HCT116 (cell line): ENCODE results near the gene SLC2A13. TPM values are rescaled to one million over a fixed set of nuclear protein-coding genes. Genes with fewer than 3 reads are reported as not detected.
A peak's percentile ranks its signal among the peaks of the same experiment; 100 is the strongest.

Source experiments
- ATAC-seq: fragments of 200-7000 bp; cut with Tn5 transposase; 2 replicates; pipeline ENCODE4 v1.9.1; 2020; ENCODE audit warnings: mild to moderate bottlenecking, moderate library complexity
- BruUV-seq: library from RNA; stranded (reverse); fragments of 400-500 nt; replicated peaks from 2 replicates; lab custom pipeline; 2021; lab: Mats Ljungman, UMichigan
- CTCF ChIA-PET: fragments of 300-600 bp; sonication (Branson Sonifier 250); formaldehyde crosslinking; loops from one replicate; lab custom pipeline; 2021; ENCODE audit warnings: antibody characterized with exemption; lab: Charles Lee
- POLR2A ChIA-PET: fragments of 300-600, 350-600 bp; sonication (Branson Sonifier 250); formaldehyde crosslinking; loops from one replicate; lab custom pipeline; 2021; ENCODE audit warnings: antibody characterized with exemption; lab: Charles Lee
- RAD21 ChIA-PET, 2 experiments: fragments of 300-600 bp; sonication (Branson Sonifier 250); formaldehyde crosslinking; loops; one replicate each; lab custom pipeline; 2023; ENCODE audit warnings: low total read pairs in 2 of 2; ENCODE audit not compliant: uncharacterized antibody in 2 of 2, unreplicated experiment in 2 of 2, low non-redundant PET in 1 of 2; lab: Charles Lee
- DNase-seq: peaks from one replicate; pipeline ENCODE4 v3.0.0-alpha.2; 2010; ENCODE audit warnings: low read depth, low spot score
- H2AFZ ChIP-seq: fragments of 200-600 bp; shearing (Covaris generic), sonication (generic); 2 replicates; pipeline ENCODE4 v1.6.1; 2017; ENCODE audit warnings: low read depth, mixed run types, mixed read lengths, antibody characterized with exemption, low read length; ENCODE audit not compliant: poor library complexity, severe bottlenecking
- H3K27ac ChIP-seq: 2 replicates; pipeline ENCODE4 v1.5.1; 2012; ENCODE audit warnings: low read depth, low read length
- H3K27me3 ChIP-seq: fragments of 200-600 bp; sonication (generic); 2 replicates; pipeline ENCODE4 v1.6.1; 2016; ENCODE audit warnings: mixed run types, low read length, mixed read lengths; ENCODE audit not compliant: insufficient read depth
- H3K36me3 ChIP-seq, 2 experiments: fragments of 200-500 bp in 1 of 2; fragments of 200-600 bp in 1 of 2; sonication (Bioruptor generic) in 1 of 2; sonication (generic) in 1 of 2; 2 replicates each; pipeline versions ENCODE4 v1.5.1 to v1.6.1; 2014 to 2016; ENCODE audit warnings: low read length in 2 of 2, inconsistent platforms in 1 of 2, mixed read lengths in 1 of 2, mixed run types in 1 of 2; ENCODE audit not compliant: insufficient read depth in 2 of 2, control insufficient read depth in 1 of 2
- H3K4me1 ChIP-seq, 2 experiments: fragments of 200-600 bp in 1 of 2; sonication (generic) in 1 of 2; 2 replicates each; pipeline versions ENCODE4 v1.5.1 to v1.6.1; 2012 to 2017; ENCODE audit warnings: low read length in 2 of 2, inconsistent platforms in 1 of 2, mild to moderate bottlenecking in 1 of 2, mixed read lengths in 1 of 2, mixed run types in 1 of 2, moderate library complexity in 1 of 2; ENCODE audit not compliant: insufficient read depth in 2 of 2, control insufficient read depth in 1 of 2
- H3K4me2 ChIP-seq: fragments of 200-600 bp; sonication (generic); 2 replicates; pipeline ENCODE4 v1.6.1; 2017; ENCODE audit warnings: mixed run types, low read length, mixed read lengths
- H3K4me3 ChIP-seq, 2 experiments: fragments of 200-600 bp in 1 of 2; sonication (generic) in 1 of 2; replicated peaks in 1 of 2; 2 replicates each; pipeline ENCODE4 v1.5.1; 2011 to 2016; ENCODE audit warnings: low read length in 2 of 2, control low read depth in 1 of 2, low read depth in 1 of 2, mild to moderate bottlenecking in 1 of 2, mixed read lengths in 1 of 2, mixed run types in 1 of 2
- H3K79me2 ChIP-seq: fragments of 200-600 bp; sonication (generic); 2 replicates; pipeline ENCODE4 v1.6.1; 2017; ENCODE audit warnings: mild to moderate bottlenecking, mixed run types, low read length, moderate library complexity, mixed read lengths; ENCODE audit not compliant: insufficient read depth
- H3K9ac ChIP-seq: fragments of 200-600 bp; sonication (generic); 2 replicates; pipeline ENCODE4 v1.6.1; 2016; ENCODE audit warnings: low read length, mixed read lengths
- H3K9me2 ChIP-seq: fragments of 200-600 bp; sonication (generic), shearing (Covaris generic); 2 replicates; pipeline ENCODE4 v1.6.1; 2017; ENCODE audit warnings: mixed run types, mild to moderate bottlenecking, moderate library complexity; ENCODE audit not compliant: insufficient read depth
- H3K9me3 ChIP-seq, 2 experiments: fragments of 200-500 bp in 1 of 2; fragments of 200-600 bp in 1 of 2; sonication (Bioruptor generic) in 1 of 2; sonication (generic) in 1 of 2; 2 replicates each; pipeline ENCODE4 v1.6.1; 2014 to 2017; ENCODE audit warnings: low read length in 2 of 2, mixed read lengths in 2 of 2, inconsistent platforms in 1 of 2, low read depth in 1 of 2, mild to moderate bottlenecking in 1 of 2, mixed run types in 1 of 2, moderate library complexity in 1 of 2; ENCODE audit not compliant: control insufficient read depth in 1 of 2, insufficient read depth in 1 of 2
- H4K20me1 ChIP-seq: fragments of 200-600 bp; sonication (generic), shearing (Covaris generic); 2 replicates; pipeline ENCODE4 v1.6.1; 2017; ENCODE audit warnings: mixed run types, mild to moderate bottlenecking, moderate library complexity; ENCODE audit not compliant: insufficient read depth
- ATF3 ChIP-seq: IDR thresholded peaks from 2 replicates; pipeline ENCODE4 v1.6.1; 2012
- CEBPB ChIP-seq: IDR thresholded peaks from 2 replicates; pipeline ENCODE4 v1.6.1; 2012; ENCODE audit warnings: low read depth
- EGR1 ChIP-seq: IDR thresholded peaks from 2 replicates; pipeline ENCODE4 v1.6.1; 2012; ENCODE audit warnings: low read depth
- ELF1 ChIP-seq: IDR thresholded peaks from 2 replicates; pipeline ENCODE4 v1.6.1; 2012; ENCODE audit warnings: low read depth, borderline replicate concordance
- EZH2phosphoT487 ChIP-seq: fragments of 200-600 bp; IDR thresholded peaks from 2 replicates; pipeline ENCODE4 v1.6.1; 2018; ENCODE audit warnings: antibody characterized with exemption, borderline replicate concordance
- POLR2A ChIP-seq: IDR thresholded peaks from 2 replicates; pipeline ENCODE4 v1.7.0; 2011; ENCODE audit warnings: borderline replicate concordance; ENCODE audit not compliant: insufficient read depth, insufficient read length; ENCODE audit errors: extremely low read depth
- POLR2AphosphoS5 ChIP-seq: IDR thresholded peaks from 2 replicates; pipeline ENCODE4 v1.6.1; 2011; ENCODE audit warnings: mild to moderate bottlenecking, low read depth, low read length, moderate library complexity
- RAD21 ChIP-seq: IDR thresholded peaks from 2 replicates; pipeline ENCODE4 v1.6.1; 2012; ENCODE audit warnings: low read depth, mild to moderate bottlenecking
- SIN3A ChIP-seq: IDR thresholded peaks from 2 replicates; pipeline ENCODE4 v1.6.1; 2012; ENCODE audit warnings: low read depth
- TCF7L2 ChIP-seq: IDR thresholded peaks from 2 replicates; pipeline ENCODE4 v1.7.0; 2011; ENCODE audit warnings: borderline replicate concordance, inconsistent platforms; ENCODE audit not compliant: insufficient read depth, insufficient read length; ENCODE audit errors: extremely low read depth
- YY1 ChIP-seq: IDR thresholded peaks from 2 replicates; pipeline ENCODE4 v1.6.1; 2011; ENCODE audit warnings: low read length, low read depth, moderate library complexity, mild to moderate bottlenecking; ENCODE audit not compliant: insufficient replicate concordance; ENCODE audit errors: extremely low read depth
- ZNF274 ChIP-seq: fragments of 200-500 bp; sonication (Bioruptor generic); IDR thresholded peaks from 2 replicates; pipeline ENCODE4 v1.6.1; 2014; ENCODE audit warnings: mild to moderate bottlenecking, low read depth, low read length, inconsistent platforms
- intact Hi-C: fragments of 100-400 bp; cut with micrococcal nuclease; formaldehyde crosslinking; loops from 2 replicates; pipeline ENCODE4 v1.10.0; 2022
- total RNA-seq: library from RNA; stranded (reverse); gene quantifications from one replicate; pipeline ENCODE4 v1.2.1, GENCODE V29; 2021; ENCODE audit not compliant: unreplicated experiment
- TF ChIP-seq, protein P1 (sequence below), 3 experiments: fragments of 200-600 bp in 1 of 3; sonication (generic) in 1 of 3; IDR thresholded peaks in 2 of 3; conservative IDR thresholded peaks in 1 of 3; 2 replicates each; pipeline ENCODE4 v1.5.1; 2012 to 2017; ENCODE audit warnings: low read depth in 2 of 3, low read length in 2 of 3, antibody characterized with exemption in 1 of 3, borderline replicate concordance in 1 of 3, control low read depth in 1 of 3, mild to moderate bottlenecking in 1 of 3, mixed read lengths in 1 of 3, mixed run types in 1 of 3, moderate library complexity in 1 of 3; ENCODE audit not compliant: insufficient read depth in 1 of 3

SLC2A13 gene
- total RNA-seq, 1 experiment from 2014 or later: 6.8 TPM

DNA sequence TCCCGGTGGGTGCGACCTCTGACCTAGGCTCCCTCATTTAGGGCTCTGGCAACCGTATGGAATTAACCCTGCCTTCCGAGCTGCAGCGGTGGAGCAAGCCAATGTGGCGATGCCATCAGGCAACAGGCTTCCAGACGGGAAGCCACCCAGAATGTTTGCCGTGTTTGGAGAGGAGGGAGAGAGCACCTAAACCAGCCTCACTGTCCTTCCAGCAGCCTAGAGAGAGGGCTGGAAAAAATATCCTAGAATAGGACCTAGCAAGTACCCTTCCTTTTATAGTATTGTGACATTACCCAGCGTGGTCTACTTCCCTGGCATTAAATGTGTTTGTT is 287 bp upstream of the SLC2A13 start:
- Histone ChIP-seq H3K4me1 (peaks cover 7 to 25% of the 10 kb centered on the region in 2 experiments; a peak in 3 of 4 replicates), H3K27ac (no peak overlapping the region), H4K20me1 (no peaks in the 10 kb centered on the region), H3K9me2 (no peaks in the 10 kb centered on the region), H3K79me2 (peaks cover 14% of the 10 kb centered on the region; the same call in 1 of the 2 replicates), H3K4me2 (peak overlapping the region; percentile 93), H3K9me3 (no peaks in the 10 kb centered on the region), H3K4me3 (peak overlapping the region; percentile 19 to 75), H3K36me3 (no peaks in the 10 kb centered on the region), H3K9ac (no peak overlapping the region; the same call in 1 of the 2 replicates), H3K27me3 (no peaks in the 10 kb centered on the region), H2AFZ (peak overlapping the region; percentile 85)
- ChIA-PET RAD21 (no interaction called here), POLR2A (no interaction called here), CTCF (interaction anchor here (0.6 to 1.9 kb wide), 3 partner anchors 8 to 95 kb away, joined by 3 to 5 read pairs (median 5); no protein-coding TSS in a partner anchor)
- BruUV-seq: no TSS peak
- TF ChIP-seq CEBPB (no peak), EZH2phosphoT487 (no peak), ATF3 (no peak), EGR1 (no peak), RAD21 (no peak), TCF7L2 (no peak), POLR2A (no peak), SIN3A (no peak), POLR2AphosphoS5 (no peak), YY1 (no peak), ZNF274 (no peak), ELF1 (no peak)
- TF ChIP-seq, protein P1, sequence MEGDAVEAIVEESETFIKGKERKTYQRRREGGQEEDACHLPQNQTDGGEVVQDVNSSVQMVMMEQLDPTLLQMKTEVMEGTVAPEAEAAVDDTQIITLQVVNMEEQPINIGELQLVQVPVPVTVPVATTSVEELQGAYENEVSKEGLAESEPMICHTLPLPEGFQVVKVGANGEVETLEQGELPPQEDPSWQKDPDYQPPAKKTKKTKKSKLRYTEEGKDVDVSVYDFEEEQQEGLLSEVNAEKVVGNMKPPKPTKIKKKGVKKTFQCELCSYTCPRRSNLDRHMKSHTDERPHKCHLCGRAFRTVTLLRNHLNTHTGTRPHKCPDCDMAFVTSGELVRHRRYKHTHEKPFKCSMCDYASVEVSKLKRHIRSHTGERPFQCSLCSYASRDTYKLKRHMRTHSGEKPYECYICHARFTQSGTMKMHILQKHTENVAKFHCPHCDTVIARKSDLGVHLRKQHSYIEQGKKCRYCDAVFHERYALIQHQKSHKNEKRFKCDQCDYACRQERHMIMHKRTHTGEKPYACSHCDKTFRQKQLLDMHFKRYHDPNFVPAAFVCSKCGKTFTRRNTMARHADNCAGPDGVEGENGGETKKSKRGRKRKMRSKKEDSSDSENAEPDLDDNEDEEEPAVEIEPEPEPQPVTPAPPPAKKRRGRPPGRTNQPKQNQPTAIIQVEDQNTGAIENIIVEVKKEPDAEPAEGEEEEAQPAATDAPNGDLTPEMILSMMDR (IDR thresholded peaks at IDR 0.05 in 2 of 3, conservative IDR thresholded peaks at IDR 0.05 in 1 of 3; ENCODE audit: borderline replicate concordance in 1 of 3, insufficient read depth in 1 of 3, low read depth in 2 of 3, low read length in 2 of 3): no peak
- DNase-seq: no peak
- intact Hi-C loops: loop anchor here (2.0 kb wide), 1 partner anchor 519 kb away; no protein-coding TSS in a partner anchor
- ATAC-seq: no peak
